ENCODE measurements around the gene UTP4. TPM values are rescaled to one million over a fixed set of nuclear protein-coding genes. Genes with fewer than 3 reads are reported as not detected.
A peak's percentile ranks its signal among the peaks of the same experiment; 100 is the strongest.

The UTP4 gene
- 10 to 100 TPM; 36.9 to 37.0 TPM for total RNA-seq
- polyA plus RNA-seq, result 10 to 100 TPM; 64.8 to 96.5 TPM

DNA sequence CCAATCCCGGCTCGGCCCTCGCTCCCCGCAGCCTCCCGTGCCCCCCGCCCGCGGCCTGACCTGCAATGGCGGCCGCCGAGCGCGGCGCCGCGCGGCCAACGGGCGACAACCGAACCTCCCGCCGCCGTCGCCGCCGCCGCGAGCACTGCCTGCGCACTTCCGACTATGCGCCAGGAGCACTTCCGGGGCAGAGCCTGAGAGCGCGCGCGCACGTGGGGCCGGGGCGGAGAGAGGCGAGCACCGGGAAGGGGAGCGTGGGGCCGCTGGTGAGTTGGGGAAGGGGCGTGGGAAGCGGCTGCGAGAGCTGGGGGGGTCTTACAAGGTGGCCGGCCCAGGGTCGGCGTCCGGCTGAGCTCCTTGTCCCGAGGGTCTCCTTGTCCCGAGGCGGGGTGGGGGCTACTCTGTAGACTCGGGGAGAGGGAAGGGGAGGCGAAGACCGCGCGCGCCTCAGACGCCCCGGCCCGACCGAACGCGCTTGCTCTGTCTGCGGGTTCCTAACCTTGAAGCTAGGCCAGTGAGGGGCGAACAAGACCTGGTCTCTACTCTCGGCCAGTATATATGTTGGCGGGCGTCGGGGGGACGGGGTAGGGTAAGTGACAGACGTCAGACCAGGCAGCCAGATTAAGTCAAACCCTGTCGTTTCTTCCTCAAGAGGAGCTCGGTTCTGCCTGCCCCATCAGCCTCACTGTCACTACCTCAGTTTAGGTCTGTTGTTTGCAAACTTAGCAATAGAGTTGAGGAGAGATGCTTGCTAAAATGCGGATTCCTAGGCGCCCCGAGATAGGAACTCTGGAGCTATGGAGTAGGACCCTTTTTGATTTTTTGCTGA is at the start of gene UTP4, which contains the start of gene CHTF8:
UTP4 (plus strand) TSS at position 226 of the 829 bp plus-strand sequence. CDS start 811 bp downstream, outside the sequence.
CHTF8 (minus strand) TSS at position 165 of the 829 bp plus-strand sequence. CDS start 11,130 bp downstream, outside the sequence.
- CTCF ChIA-PET (ENCODE audit: partially characterized antibody), result interaction anchor here (0.8 to 2.7 kb wide), 4 partner anchors 8 to 56 kb away, joined by 3 to 20 read pairs (median 4); no protein-coding TSS in a partner anchor
- intact Hi-C loops (cut with micrococcal nuclease), result loop anchor here (2.0 kb wide), 1 partner anchor 54 kb away; the partner anchor contains the start of gene SNTB2
- peaks cover 36 to 59% (median 50%) of the 10 kb centered on the region in 4 donors for H3K4me1 Mint-ChIP-seq
- H3K27ac Mint-ChIP-seq, result peak within 1 kb of the TSS; percentile 92 to 98 (median 96)
- H3K4me3 Mint-ChIP-seq, result peak within 1 kb of the TSS; percentile 93 to 96 (median 95)
- no peaks in the 10 kb centered on the region for H3K27me3 Mint-ChIP-seq
- Histone ChIP-seq H3K36me3 (ENCODE audit: insufficient read depth, low read length) (peaks cover 10% of the 10 kb centered on the region), H3K27me3 (ENCODE audit: insufficient read depth, low read length) (no peaks in the 10 kb centered on the region), H3K4me3 (ENCODE audit: low read length in 2 of 2) (peak within 1 kb of the TSS; percentile 74 to 84), H3K9me3 (ENCODE audit: control insufficient read depth in 1 of 2, low read length in 2 of 2) (no peaks in the 10 kb centered on the region), H3K4me1 (ENCODE audit: insufficient read depth, low read length) (peaks cover 35% of the 10 kb centered on the region), H3K27ac (ENCODE audit: low read depth, low read length) (peak within 1 kb of the TSS; percentile 90)
- DNase-seq, result peak; percentile 86 to 89 (median 87)
- H3K9me3 Mint-ChIP-seq, result no peaks in the 10 kb centered on the region
- peaks cover 8 to 42% of the 10 kb centered on the region in 2 donors for H3K36me3 Mint-ChIP-seq
- POLR2A ChIA-PET (ENCODE audit: partially characterized antibody), result interaction anchor here (0.7 to 2.1 kb wide), 14 partner anchors 9 to 603 kb away, joined by 3 to 17 read pairs (median 3); partner anchors contain the start of genes NFAT5, PDF, SNTB2 and TERF2

DNA sequence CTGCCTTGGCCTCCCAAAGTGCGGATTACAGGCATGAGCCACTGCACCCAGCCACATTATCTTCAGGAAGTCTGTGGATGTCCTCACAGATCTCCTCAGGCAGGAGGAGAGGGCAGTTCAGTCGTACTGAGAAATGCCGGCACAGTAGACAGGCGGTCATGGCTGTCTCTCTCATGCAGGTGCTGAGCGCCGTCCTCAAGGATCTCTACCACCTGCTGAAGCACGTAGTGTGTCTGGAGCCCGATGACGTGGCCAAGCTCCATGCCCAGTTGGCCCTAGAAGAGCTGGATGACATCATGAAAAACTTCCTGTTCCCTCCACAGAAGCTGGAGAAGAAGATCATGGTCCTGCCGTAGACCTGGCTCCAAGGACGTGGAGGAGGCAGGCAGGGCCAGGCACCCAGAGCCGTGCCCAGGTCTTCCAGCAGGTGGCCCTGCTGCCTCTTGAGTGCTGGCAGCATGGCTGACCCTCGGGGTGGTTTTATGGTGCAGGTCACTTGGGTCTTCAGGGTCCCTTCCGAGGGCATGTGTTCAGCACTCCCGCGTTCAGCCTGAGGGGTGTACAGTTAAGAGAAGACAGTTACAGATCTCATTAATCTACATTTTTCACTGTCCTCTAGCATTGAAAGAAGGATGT is 49.0 kb upstream of the UTP4 start:
- Mint-ChIP-seq H3K4me1 (peaks cover under 1 to 3% (median under 1%) of the 10 kb centered on the region in 4 donors), H3K9me3 (no peaks in the 10 kb centered on the region), H3K27ac (peak overlapping the region in 1 of 7 donors; percentile 52), H3K4me3 (no peak overlapping the region), H3K36me3 (peaks cover 19 to 20% of the 10 kb centered on the region in 2 donors), H3K27me3 (no peaks in the 10 kb centered on the region)
- Histone ChIP-seq H3K36me3 (ENCODE audit: insufficient read depth, low read length) (no peaks in the 10 kb centered on the region), H3K9me3 (ENCODE audit: control insufficient read depth in 1 of 2, low read length in 2 of 2) (no peaks in the 10 kb centered on the region), H3K27ac (ENCODE audit: low read depth, low read length) (no peak overlapping the region), H3K4me3 (ENCODE audit: low read length in 2 of 2) (no peak overlapping the region), H3K27me3 (ENCODE audit: insufficient read depth, low read length) (no peaks in the 10 kb centered on the region), H3K4me1 (ENCODE audit: insufficient read depth, low read length) (no peaks in the 10 kb centered on the region)
- intact Hi-C loops (cut with micrococcal nuclease), result no loop called here
- DNase-seq, result no peak
- ChIA-PET POLR2A (ENCODE audit: partially characterized antibody) (no interaction called here), CTCF (ENCODE audit: partially characterized antibody) (interaction anchor here (0.5 kb wide), 1 partner anchor 16 kb away, joined by 3 read pairs; no protein-coding TSS in a partner anchor)

DNA sequence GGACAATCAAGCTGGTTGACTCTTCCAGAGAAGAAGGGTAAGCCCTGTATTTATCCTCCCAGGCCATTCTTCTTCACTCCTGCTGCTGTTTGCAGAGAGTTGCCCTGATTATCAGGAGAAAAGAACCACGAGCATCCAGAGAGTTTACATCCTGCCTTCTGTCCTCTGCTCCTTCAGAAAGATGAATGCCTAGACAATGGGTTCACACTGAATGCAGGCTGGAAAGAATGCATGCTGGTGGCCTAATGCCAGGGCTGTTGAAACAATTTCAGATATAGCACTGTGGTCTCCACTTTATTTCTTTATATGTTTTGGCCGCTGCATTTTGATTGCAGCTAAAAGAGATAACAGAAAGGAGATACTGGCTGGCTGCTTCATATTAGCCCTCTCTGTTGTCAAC is 48.2 kb upstream of the UTP4 start:
- H3K27ac Mint-ChIP-seq, result peak overlapping the region in 1 of 7 donors; percentile 52
- intact Hi-C loops (cut with micrococcal nuclease), result no loop called here
- Histone ChIP-seq H3K27me3 (ENCODE audit: insufficient read depth, low read length) (no peaks in the 10 kb centered on the region), H3K4me1 (ENCODE audit: insufficient read depth, low read length) (no peaks in the 10 kb centered on the region), H3K4me3 (ENCODE audit: low read length in 2 of 2) (no peak overlapping the region), H3K9me3 (ENCODE audit: control insufficient read depth in 1 of 2, low read length in 2 of 2) (no peaks in the 10 kb centered on the region), H3K36me3 (ENCODE audit: insufficient read depth, low read length) (no peaks in the 10 kb centered on the region), H3K27ac (ENCODE audit: low read depth, low read length) (no peak overlapping the region)
- peaks cover 19 to 20% of the 10 kb centered on the region in 2 donors for H3K36me3 Mint-ChIP-seq
- H3K27me3 Mint-ChIP-seq, result no peaks in the 10 kb centered on the region
- H3K4me1 Mint-ChIP-seq, result peaks cover 9% of the 10 kb centered on the region in 4 donors
- ChIA-PET CTCF (ENCODE audit: partially characterized antibody) (interaction anchor here (1.1 to 1.2 kb wide), 2 partner anchors 10 to 80 kb away, joined by 3 read pairs; no protein-coding TSS in a partner anchor), POLR2A (ENCODE audit: partially characterized antibody) (no interaction called here)
- no peak for DNase-seq
- H3K4me3 Mint-ChIP-seq, result no peak overlapping the region
- H3K9me3 Mint-ChIP-seq, result no peaks in the 10 kb centered on the region

DNA sequence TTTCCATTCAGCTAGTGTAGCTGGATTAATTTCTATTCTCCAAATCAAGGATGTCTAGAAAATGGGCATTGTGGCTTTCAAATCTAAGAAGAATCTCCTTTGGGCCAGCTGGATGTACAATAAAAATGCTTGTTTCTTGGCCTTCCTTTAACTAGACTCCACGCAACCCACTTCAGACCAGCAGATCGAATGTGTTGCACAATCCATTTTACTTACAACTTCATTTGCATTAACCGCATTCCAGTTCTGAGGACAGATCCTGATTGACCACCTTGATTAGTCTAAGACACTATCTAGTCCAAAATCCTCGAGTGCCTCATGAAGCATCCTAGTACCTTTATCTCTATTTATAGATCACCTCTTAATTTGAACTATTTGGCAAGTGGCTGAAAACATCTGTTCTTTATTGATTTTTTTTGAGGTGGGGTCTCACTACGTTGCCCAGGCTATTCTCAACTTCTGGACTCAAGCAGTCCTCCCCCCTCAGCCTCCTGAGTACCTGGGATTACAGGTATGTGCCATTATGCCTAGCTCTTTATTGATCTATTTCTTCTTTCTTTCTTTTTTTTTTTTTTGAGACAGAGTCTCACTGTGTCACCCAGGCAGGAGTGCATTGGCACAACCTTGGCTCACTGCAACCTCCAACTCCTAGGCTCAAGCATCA is 47.3 kb upstream of the UTP4 start:
- Histone ChIP-seq H3K4me3 (ENCODE audit: low read length in 2 of 2) (no peak overlapping the region), H3K27me3 (ENCODE audit: insufficient read depth, low read length) (no peaks in the 10 kb centered on the region), H3K9me3 (ENCODE audit: control insufficient read depth in 1 of 2, low read length in 2 of 2) (no peaks in the 10 kb centered on the region), H3K27ac (ENCODE audit: low read depth, low read length) (no peak overlapping the region), H3K4me1 (ENCODE audit: insufficient read depth, low read length) (no peaks in the 10 kb centered on the region), H3K36me3 (ENCODE audit: insufficient read depth, low read length) (no peaks in the 10 kb centered on the region)
- POLR2A ChIA-PET (ENCODE audit: partially characterized antibody), result no interaction called here
- Mint-ChIP-seq H3K4me1 (peaks cover 11 to 13% (median 12%) of the 10 kb centered on the region in 4 donors), H3K27ac (peak overlapping the region in 1 of 7 donors; percentile 59), H3K9me3 (no peaks in the 10 kb centered on the region), H3K36me3 (peaks cover 19 to 20% of the 10 kb centered on the region in 2 donors), H3K4me3 (no peak overlapping the region), H3K27me3 (no peaks in the 10 kb centered on the region)
- DNase-seq, result no peak
- CTCF ChIA-PET (ENCODE audit: partially characterized antibody), result interaction anchor here (1.1 to 1.2 kb wide), 2 partner anchors 9 to 81 kb away, joined by 3 read pairs; no protein-coding TSS in a partner anchor
- intact Hi-C loops (cut with micrococcal nuclease), result no loop called here

DNA sequence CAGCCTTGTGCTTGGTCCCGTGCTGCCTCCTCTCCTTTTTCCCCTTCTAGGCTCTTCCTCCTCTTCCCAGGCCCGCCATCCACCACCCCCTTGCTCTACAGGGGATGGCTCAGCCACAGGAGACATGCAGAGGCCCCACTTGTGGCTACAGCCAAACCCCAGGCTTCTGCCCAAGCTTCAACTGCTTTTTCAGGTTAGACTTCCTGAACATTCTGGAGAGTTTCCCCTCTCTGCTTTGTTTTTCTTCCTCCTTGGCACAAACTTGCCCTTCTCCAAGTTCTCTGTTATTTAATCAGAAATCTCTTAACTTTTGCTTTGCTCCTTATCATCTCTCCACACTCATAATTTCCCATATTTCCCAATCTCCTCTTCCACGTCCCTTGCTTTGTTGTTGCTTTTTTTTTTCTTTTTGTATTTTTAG is 45.3 kb upstream of the UTP4 start:
- H3K4me1 Mint-ChIP-seq, result peaks cover 11 to 13% (median 12%) of the 10 kb centered on the region in 4 donors
- ChIA-PET CTCF (ENCODE audit: partially characterized antibody) (no interaction called here), POLR2A (ENCODE audit: partially characterized antibody) (no interaction called here)
- Histone ChIP-seq H3K36me3 (ENCODE audit: insufficient read depth, low read length) (no peaks in the 10 kb centered on the region), H3K27ac (ENCODE audit: low read depth, low read length) (no peak overlapping the region), H3K27me3 (ENCODE audit: insufficient read depth, low read length) (no peaks in the 10 kb centered on the region), H3K4me1 (ENCODE audit: insufficient read depth, low read length) (no peaks in the 10 kb centered on the region), H3K4me3 (ENCODE audit: low read length in 2 of 2) (no peak overlapping the region), H3K9me3 (ENCODE audit: control insufficient read depth in 1 of 2, low read length in 2 of 2) (no peaks in the 10 kb centered on the region)
- no peaks in the 10 kb centered on the region for H3K9me3 Mint-ChIP-seq
- DNase-seq, result no peak
- intact Hi-C loops (cut with micrococcal nuclease), result no loop called here
- H3K27ac Mint-ChIP-seq, result peak overlapping the region in 2 of 7 donors; percentile 80 to 89
- H3K36me3 Mint-ChIP-seq, result peaks cover 19 to 20% of the 10 kb centered on the region in 2 donors
- H3K27me3 Mint-ChIP-seq, result no peaks in the 10 kb centered on the region
- no peak overlapping the region for H3K4me3 Mint-ChIP-seq

DNA sequence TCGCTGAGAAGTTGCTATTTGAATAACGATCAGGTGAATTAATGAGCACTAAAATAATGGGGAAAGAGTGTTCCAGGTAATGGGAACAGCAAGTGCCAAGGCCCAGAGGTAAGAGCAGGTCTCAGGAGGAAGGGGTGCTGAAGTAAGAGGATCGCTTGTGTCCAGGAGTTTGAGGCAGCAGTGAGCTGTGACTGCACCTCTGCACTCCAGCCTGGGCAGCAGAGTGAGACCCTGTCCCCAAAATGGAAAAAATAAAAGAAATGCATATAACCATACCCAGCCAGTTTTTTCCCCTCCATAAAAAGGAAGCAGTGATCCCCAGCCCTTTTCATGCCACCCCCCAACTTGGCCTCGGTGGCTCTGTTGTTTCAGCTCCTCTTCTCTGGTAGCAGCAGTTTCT is 43.8 kb upstream of the UTP4 start:
- H3K36me3 Mint-ChIP-seq, result peaks cover 15 to 18% of the 10 kb centered on the region in 2 donors
- H3K4me3 ChIP-seq (ENCODE audit: low read length in 2 of 2), result no peak overlapping the region
- H3K9me3 ChIP-seq (ENCODE audit: control insufficient read depth in 1 of 2, low read length in 2 of 2), result no peaks in the 10 kb centered on the region
- H3K27ac ChIP-seq (ENCODE audit: low read depth, low read length), result no peak overlapping the region
- no peaks in the 10 kb centered on the region for H3K27me3 Mint-ChIP-seq
- H3K9me3 Mint-ChIP-seq, result no peaks in the 10 kb centered on the region
- intact Hi-C loops (cut with micrococcal nuclease), result no loop called here
- peaks cover 11 to 13% (median 12%) of the 10 kb centered on the region in 4 donors for H3K4me1 Mint-ChIP-seq
- POLR2A ChIA-PET (ENCODE audit: partially characterized antibody), result no interaction called here
- no peaks in the 10 kb centered on the region for H3K27me3 ChIP-seq (ENCODE audit: insufficient read depth, low read length)
- CTCF ChIA-PET (ENCODE audit: partially characterized antibody), result interaction anchor here (0.9 kb wide), 1 partner anchor 34 kb away, joined by 3 read pairs; no protein-coding TSS in a partner anchor
- no peak for DNase-seq
- H3K4me1 ChIP-seq (ENCODE audit: insufficient read depth, low read length), result no peaks in the 10 kb centered on the region
- H3K36me3 ChIP-seq (ENCODE audit: insufficient read depth, low read length), result no peaks in the 10 kb centered on the region
- H3K4me3 Mint-ChIP-seq, result peak overlapping the region in 1 of 8 donors; percentile 37
- H3K27ac Mint-ChIP-seq, result peak overlapping the region in 6 of 7 donors; percentile 6 to 67 (median 60)
